Thoracic aorta (tissue), 2 donors: Measurements from ENCODE around the gene RANBP3. TPM values are rescaled to one million over a fixed set of nuclear protein-coding genes. Genes with fewer than 3 reads are reported as not detected.

Experiments used
- ATAC-seq: fragments of 150-250 bp; one replicate; pipeline ENCODE4 v1.8.0; 2017; ENCODE audit warnings: low read depth; ENCODE audit not compliant: insufficient number of reproducible peaks, low FRiP score
- DNase-seq: peaks from one replicate; pipeline ENCODE4 v3.0.0-alpha.2; 2020; ENCODE audit warnings: low spot score
- H3K27ac ChIP-seq, 2 donors: fragments of 200-600 bp; sonication (generic); 1 replicate in 1 of 2; 2 replicates in 1 of 2; pipeline ENCODE4 v1.5.1; 2016; ENCODE audit warnings: mild to moderate bottlenecking in 2 of 2, moderate library complexity in 2 of 2
- H3K27me3 ChIP-seq: fragments of 200-600 bp; sonication (generic); replicated peaks from 2 replicates; pipeline ENCODE4 v1.6.0; 2016; ENCODE audit warnings: mild to moderate bottlenecking; ENCODE audit not compliant: insufficient read depth
- H3K36me3 ChIP-seq: fragments of 200-600 bp; sonication (generic); one replicate; pipeline ENCODE4 v1.5.1; 2016
- H3K4me1 ChIP-seq, 2 donors: fragments of 200-600 bp; sonication (generic); 1 replicate in 1 of 2; 2 replicates in 1 of 2; pipeline versions ENCODE4 v1.5.1 to v1.6.0; 2016; ENCODE audit warnings: low read depth in 2 of 2, mild to moderate bottlenecking in 1 of 2; ENCODE audit not compliant: control insufficient read depth in 1 of 2
- H3K4me3 ChIP-seq: fragments of 200-600 bp; sonication (generic); 2 replicates; pipeline ENCODE4 v1.5.1; 2016; ENCODE audit warnings: mild to moderate bottlenecking
- H3K9me3 ChIP-seq: fragments of 200-600 bp; sonication (generic); 2 replicates; pipeline ENCODE4 v1.5.1; 2016
- CTCF ChIP-seq: fragments of 200-600 bp; sonication (generic); IDR thresholded peaks from one replicate; pipeline ENCODE4 v1.5.1; 2019; ENCODE audit warnings: antibody characterized with exemption
- total RNA-seq, 2 donors: library from RNA; depleted of rRNA; stranded (reverse); fragments of >200 nt; gene quantifications; one replicate each; pipeline versions ENCODE4 v1.1.0 to v1.2.3, GENCODE V29; 2016

The RANBP3 gene
- total RNA-seq, 2 donors from 2014 or later, result 51.4 to 101 TPM

GRCh38 chr19:5997371-5997770 is 19.4 kb upstream of the RANBP3 start:
- Histone ChIP-seq H3K4me3 (no peak overlapping the region), H3K9me3 (no peaks in the 10 kb centered on the region), H3K27ac (no peak overlapping the region), H3K4me1 (no peaks in the 10 kb centered on the region), H3K27me3 (no peaks in the 10 kb centered on the region), H3K36me3 (peaks cover 33% of the 10 kb centered on the region)
- no peak for DNase-seq
- no peak for TF ChIP-seq CTCF
- no peak for ATAC-seq

GRCh38 chr19:5996623-5997320 is 18.8 kb upstream of the RANBP3 start:
- no peaks in the 10 kb centered on the region for H3K27me3 ChIP-seq
- no peaks in the 10 kb centered on the region for H3K4me1 ChIP-seq
- H3K27ac ChIP-seq, result no peak overlapping the region
- no peak overlapping the region for H3K4me3 ChIP-seq
- DNase-seq, result no peak
- peaks cover 29% of the 10 kb centered on the region for H3K36me3 ChIP-seq
- no peak for ATAC-seq
- TF ChIP-seq CTCF, result no peak
- no peaks in the 10 kb centered on the region for H3K9me3 ChIP-seq

GRCh38 chr19:5996102-5996501 is 18.2 kb upstream of the RANBP3 start:
- ATAC-seq (no peak), DNase-seq (no peak)
- Histone ChIP-seq H3K9me3 (no peaks in the 10 kb centered on the region), H3K36me3 (peaks cover 23% of the 10 kb centered on the region), H3K27me3 (no peaks in the 10 kb centered on the region), H3K4me1 (no peaks in the 10 kb centered on the region), H3K27ac (no peak overlapping the region), H3K4me3 (no peak overlapping the region)
- TF ChIP-seq CTCF, result no peak

DNA sequence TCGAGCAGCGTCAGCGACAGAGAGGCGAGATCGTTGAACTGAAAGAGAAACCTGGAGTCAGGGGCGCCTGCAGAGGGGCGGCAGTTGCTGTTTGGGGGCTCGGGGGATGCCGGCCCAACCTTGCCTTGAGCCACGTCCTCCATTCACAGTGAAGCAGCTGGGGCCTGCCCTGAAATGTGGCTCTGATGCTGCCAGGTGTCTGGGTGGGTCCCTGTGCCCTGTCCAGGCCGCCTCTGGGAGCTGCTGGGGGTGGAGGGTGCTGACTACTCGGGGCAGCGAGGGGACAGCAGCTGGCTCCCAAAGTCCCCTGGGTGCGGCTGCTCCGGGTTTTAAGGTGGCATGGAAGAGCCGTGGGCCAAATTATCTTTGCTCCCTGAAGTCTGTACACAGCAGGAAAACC is 17.7 kb upstream of the RANBP3 start:
- Histone ChIP-seq H3K27ac (no peak overlapping the region), H3K4me3 (no peak overlapping the region), H3K27me3 (no peaks in the 10 kb centered on the region), H3K36me3 (peaks cover 19% of the 10 kb centered on the region), H3K9me3 (no peaks in the 10 kb centered on the region), H3K4me1 (no peaks in the 10 kb centered on the region)
- ATAC-seq (no peak), DNase-seq (no peak)
- no peak for TF ChIP-seq CTCF

DNA sequence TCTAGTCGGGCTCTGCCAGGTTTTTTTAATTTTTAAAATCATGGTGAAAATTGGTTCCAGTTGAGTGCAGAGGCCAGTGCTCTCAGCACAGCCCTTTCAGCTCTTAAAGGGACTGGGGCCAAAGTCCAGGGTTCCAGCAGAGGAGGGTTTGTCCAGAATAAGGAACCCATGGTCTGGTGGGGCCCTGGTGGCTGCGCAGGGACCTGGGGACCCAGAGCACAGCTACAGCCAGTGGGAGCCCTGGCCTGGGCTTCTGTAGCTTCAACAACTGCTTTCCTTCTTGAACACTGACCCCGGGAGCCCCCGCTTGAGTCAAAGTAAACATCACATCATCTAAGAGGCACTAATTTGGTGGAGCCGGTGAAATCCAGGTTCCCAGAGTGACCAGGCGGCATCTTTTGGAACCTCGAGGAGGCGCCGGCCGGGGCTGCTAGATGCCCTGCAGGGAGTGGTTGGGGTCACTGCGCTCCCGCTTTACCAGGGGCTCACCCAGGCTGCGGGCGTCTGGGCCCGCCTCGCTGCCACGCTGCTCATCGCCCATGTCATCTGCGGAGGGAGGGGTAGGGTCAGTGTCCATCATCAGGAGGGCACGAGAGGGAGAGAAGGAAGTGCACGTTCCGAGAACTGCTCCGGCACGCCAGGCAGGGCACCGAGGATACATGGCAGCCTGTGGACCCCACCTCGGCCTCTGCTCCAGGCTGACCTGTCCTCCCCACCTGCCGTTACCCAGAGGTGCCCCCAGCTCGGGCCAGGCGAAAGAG is 16.6 kb upstream of the RANBP3 start:
- H3K36me3 ChIP-seq, result peaks cover 13% of the 10 kb centered on the region
- no peak for TF ChIP-seq CTCF
- ATAC-seq (no peak), DNase-seq (no peak)
- H3K27me3 ChIP-seq, result no peaks in the 10 kb centered on the region
- no peaks in the 10 kb centered on the region for H3K9me3 ChIP-seq
- H3K4me3 ChIP-seq, result no peak overlapping the region
- H3K4me1 ChIP-seq, result no peaks in the 10 kb centered on the region
- H3K27ac ChIP-seq, result no peak overlapping the region
